HG02870 (cell line): Measurements from ENCODE around the gene ZNF92.
A peak's percentile ranks its signal among the peaks of the same experiment; 100 is the strongest.
"Not testable (repeated sequence)": the region's sequence is repeated elsewhere in the genome, so short reads cannot be mapped to it uniquely, and the experiment has no call there.

Experiments
- ATAC-seq: cut with Tn5 transposase; IDR thresholded peaks from one replicate; pipeline ENCODE4 v1.9.1; 2021; ENCODE audit warnings: mild to moderate bottlenecking, moderate library complexity; ENCODE audit not compliant: unreplicated experiment

Gene ZNF92

DNA sequence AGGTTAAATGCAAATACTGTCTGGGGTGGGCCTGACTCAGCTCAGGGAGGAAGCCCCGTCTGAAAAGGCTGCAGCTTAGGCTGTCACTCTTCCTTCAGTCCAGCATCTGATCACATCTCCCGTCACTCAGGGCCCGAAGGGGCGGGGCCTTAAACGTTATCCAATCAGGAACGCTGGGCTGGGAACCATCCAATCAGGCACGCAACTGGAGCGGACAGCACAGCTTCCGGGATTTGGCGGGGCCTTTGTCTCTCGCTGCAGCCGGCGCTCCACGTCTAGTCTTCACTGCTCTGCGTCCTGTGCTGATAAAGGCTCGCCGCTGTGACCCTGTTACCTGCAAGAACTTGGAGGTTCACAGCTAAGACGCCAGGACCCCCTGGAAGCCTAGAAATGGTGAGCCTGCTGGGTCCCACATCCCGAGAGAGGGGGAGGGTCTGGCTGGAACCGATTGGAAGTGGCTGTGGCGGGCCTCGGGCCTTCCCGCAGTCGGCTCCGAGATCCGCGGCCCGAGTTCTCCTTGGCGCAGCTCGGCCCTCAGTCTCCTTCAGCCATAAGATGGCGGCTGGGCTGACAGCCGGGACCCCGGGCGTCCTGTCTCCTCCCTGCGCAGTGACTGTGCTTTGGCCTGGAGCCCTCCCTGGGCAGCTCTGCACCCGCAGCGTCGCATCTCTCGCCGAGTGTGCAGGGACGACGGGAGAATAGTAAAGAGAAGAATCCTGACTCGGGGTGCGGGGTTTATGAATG, at the start of gene ZNF92:
ZNF92 (plus strand) TSS at position 248 of the 744 bp plus-strand sequence; CDS start at position 391, 143 bp downstream.
- peak; percentile 99 for ATAC-seq

GRCh38 chr7:65325793-65326432, 47.7 kb upstream of the ZNF92 start:
- ATAC-seq = no peak

DNA sequence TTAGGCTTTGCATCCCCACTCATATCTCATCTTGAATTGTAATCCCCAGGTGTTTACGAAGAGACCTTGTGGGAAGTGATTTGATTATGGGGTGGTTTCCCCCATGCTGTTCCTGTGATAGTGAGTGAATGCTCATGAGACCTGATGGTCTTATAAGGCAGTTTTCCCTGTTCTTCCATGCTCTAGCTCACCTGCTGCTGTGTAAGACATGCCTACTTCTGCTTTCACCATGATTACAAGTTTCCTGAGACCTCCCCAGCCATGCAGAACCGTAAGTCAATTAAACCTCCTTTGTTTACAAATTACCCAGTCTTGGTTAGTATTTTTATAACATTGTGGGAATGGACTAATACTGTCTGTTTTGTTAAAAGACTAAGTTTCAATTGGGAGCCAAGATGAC, 35.3 kb upstream of the ZNF92 start:
- ATAC-seq = peak; percentile 87

GRCh38 chr7:65339257-65339656, 34.4 kb upstream of the ZNF92 start:
- no peak for ATAC-seq

DNA sequence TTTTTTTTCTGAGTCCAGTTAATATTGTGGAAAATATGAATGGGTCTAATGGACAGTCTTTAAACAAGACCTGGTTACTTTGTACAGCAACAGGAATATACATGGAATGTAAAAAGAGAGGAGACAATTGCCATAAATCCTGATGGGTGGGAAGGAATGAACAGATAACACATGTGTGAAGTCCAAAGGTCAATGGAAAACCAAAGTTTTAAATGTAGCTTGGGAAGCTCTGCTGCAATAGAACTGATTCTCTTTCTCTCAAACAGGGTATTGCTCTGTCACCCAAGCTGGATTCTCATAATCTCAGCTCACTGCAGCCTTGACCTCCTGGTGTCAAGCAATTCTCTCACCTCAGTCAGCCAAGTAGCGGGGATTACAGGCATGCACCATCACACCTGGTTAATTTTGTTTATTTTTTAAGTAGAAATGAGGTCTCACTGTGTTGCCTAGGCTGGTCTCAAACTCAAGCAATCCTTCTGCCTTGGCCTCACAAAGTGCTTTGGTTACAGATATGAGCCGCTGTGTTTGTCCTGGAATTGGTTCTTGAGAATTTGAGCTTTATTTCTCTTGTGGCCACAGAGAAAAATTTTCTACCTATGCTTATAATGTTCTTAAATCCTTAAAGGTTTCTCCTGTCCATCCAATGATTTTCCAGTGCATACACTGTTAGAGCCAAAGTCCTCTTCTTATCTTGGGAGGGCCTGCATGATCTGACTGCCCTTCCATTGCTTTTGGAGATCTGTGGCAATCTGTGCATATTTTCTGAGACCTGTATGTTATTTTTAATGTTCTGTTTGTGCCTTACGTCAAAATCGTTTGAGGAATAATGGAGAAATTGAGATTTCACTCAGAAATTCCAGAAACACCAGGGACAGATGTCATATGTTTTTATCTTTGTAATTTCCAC, 30.7 kb upstream of the ZNF92 start:
- no peak for ATAC-seq

DNA sequence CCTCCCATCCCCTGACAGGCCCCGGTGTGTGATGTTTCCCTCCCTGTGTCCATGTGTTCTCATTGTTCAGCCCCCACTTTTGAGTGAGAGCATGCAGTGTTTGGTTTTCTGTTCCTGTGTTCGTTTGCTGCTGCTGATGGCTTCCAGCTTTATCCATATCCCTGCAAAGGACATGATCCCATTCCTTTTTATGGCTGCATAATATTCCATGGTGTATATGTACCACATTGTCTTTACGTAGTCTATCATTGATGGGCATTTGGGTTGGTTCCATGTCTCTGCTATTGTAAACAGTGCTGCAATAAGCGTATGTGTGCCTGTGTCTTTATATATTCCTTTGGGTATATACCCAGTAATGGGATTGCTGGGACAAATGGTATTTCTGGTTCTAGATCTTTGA, 29.1 kb upstream of the ZNF92 start:
- ATAC-seq = not testable (repeated sequence)

- no peak for ATAC-seq
Observed at GRCh38 chr7:65354263-65354662, 19.4 kb upstream of the ZNF92 start.

- no peak for ATAC-seq
Observed at GRCh38 chr7:65369843-65370242, 3.8 kb upstream of the ZNF92 start.

- ATAC-seq = no peak
Observed at GRCh38 chr7:65371468-65371867, 2.2 kb upstream of the ZNF92 start.

DNA sequence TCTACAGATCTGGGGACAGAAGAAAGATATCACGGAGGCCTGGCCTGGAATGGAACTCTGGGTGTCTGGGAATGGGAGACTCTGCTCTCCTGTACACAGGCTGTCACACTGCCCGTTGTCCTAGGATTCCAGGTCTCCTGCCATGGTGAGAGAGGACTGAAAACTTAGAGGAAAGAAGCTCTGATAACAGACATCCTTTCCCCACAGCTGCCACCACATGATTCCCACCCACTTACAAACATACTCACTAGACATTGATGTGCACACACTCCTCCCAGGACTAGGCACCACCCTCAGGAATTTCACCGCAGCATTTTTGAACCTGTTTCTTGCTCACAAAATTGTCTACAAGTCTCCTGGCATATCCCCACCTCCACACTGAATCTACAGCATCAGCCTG, 5.7 kb downstream of the ZNF92 start:
- ATAC-seq = no peak

DNA sequence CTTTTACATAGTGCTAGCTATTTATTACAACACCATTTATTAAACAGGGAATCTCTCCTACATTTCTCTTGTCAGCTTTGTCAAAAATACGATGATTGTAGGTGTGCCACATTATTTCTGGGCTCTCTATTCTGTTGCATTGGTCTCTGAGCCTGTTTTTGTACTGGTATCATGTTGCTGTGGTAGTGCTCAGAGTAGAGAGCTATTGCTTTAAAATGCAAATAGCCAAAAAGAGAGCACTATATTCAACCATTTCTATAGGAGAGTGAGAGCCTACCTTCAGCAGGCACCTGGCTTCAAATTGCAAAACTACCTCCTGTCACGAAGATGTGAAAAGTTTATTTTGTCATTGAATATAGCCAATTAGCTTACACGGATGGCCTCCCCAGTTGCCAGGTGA, 8.1 kb downstream of the ZNF92 start:
- ATAC-seq = no peak

- peak; percentile 54 for ATAC-seq
Observed at GRCh38 chr7:65382452-65382851, 8.8 kb downstream of the ZNF92 start.

- no peak for ATAC-seq
Observed at GRCh38 chr7:65387891-65388290, 14.2 kb downstream of the ZNF92 start.

DNA sequence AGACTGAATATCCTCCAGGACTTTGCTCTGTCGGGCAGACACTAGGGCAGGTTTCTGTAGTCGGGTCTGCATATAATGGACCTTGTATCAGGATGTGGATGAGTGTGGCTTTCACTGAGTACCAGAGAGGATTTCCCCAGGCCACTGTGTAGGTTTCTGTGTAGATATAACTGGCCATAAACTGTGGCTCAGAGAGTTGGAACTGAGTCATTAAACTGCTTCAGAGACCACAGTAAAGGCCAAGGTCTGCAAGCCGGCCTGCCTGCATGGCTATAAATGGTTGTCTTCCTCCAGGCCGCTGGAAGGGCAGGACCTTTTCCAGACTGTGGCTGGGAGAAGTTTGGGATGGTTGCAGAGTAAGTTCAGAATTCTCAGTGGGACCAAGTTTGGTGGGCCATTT, 16.9 kb downstream of the ZNF92 start:
- ATAC-seq = peak; percentile 98

DNA sequence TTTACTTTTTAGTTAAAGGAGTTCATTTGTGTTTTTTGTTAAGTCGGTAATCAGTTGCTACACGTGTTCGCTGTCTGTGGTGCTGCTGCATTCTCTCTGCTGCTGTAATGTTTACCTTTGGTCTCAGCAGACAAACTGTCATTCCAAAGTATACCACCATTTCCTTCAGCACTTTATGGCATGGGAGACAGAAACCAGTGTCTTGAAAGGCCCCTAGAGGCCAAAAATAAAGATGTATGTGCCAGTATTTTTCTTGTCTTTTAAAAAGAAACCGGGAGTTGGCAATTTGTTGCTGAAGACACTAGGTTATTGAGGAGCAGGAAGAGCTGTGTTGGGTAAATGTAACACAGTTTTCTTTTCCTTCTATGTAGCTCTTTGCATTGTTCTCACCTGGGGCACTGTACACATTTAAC, 24.1 kb downstream of the ZNF92 start:
- no peak for ATAC-seq

GRCh38 chr7:65398671-65399070, 25.0 kb downstream of the ZNF92 start:
- not testable (repeated sequence) for ATAC-seq

GRCh38 chr7:65399101-65399500, 25.4 kb downstream of the ZNF92 start:
- not testable (repeated sequence) for ATAC-seq

DNA sequence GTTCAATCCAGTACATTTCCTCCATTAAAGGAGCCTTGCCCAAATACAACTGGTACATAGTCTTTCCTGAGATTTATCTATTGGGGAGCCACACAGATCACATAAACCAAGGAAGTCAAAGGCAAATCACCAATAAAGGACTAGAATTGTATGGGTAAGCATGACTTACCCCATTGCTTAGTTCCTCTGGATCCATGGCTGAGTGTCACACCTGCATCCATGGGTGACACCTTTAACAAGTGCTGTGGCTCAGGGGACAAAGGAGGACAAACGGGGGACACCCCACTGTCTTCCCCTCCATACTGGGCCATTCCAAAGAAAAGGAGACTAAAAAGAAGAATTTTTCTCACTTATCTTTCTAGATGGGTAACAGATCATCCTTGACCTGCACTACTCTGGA, 30.4 kb downstream of the ZNF92 start:
- ATAC-seq = no peak

DNA sequence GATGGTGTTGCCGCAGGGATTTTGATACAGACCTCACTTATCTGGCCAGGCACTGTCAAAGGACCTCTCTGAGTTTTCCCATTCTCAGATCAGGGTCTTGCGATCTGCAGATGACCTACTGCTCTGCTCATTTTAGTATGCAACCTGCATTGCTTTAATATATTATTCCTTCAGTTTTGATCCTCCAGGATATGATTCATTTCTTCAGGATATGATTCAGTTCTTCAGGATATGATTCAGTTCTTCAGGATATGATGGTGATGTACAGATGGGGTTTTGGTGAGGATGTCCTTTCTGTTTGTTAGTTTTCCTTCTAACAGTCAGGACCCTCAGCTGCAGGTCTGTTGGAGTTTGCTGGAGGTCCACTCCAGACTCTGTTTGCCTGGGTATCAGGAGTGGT, 33.1 kb downstream of the ZNF92 start:
- ATAC-seq = not testable (repeated sequence)

DNA sequence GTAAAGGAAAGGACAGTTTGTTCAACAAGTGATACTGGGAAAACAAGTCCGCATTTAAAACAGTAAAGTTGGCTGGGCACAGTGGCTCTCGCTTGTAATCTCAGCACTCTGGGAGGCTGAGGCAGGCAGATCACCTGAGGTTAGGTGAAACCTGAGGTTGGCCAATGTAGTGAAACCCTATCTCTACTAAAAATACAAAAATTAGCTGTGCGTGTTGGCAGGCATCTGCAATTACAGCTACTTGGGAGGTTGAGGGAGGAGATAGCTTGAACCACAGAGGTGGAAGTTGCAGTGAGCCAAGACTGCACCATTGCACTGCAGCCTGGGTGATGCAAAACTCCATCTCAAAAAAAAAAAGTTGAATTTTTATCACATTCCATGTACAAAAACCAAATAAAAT, 35.7 kb downstream of the ZNF92 start:
- ATAC-seq = no peak

GRCh38 chr7:65411249-65411648, 37.6 kb downstream of the ZNF92 start:
- ATAC-seq = no peak
